Activated effector memory CD4-positive, alpha-beta T cell treated with Interleukin-2 at 50 U/mL for 16 hours (primary cell): ENCODE results near the gene PKNOX2.

ENCODE experiments used
- DNase-seq: peaks from one replicate; pipeline ENCODE4 v3.0.0-alpha.2; 2020

Gene PKNOX2

DNA sequence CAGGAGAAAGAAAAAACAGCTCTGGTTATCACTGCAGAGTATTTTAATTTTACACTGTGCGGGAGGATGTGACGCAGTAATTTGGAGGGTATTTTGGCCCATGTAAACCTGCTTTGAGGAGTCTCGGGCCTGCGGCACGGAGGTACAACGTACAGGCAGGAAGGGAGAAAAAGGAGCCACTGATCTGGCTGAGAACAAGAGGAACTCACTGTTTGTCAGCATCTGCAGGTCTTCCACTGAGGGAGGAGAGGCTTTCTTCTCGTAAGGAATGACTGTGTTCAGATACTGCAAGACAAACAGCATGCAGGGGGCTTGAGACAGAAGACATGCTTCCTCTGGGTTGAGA lies 287.5 kb downstream of the PKNOX2 start:
- no peak for DNase-seq

DNA sequence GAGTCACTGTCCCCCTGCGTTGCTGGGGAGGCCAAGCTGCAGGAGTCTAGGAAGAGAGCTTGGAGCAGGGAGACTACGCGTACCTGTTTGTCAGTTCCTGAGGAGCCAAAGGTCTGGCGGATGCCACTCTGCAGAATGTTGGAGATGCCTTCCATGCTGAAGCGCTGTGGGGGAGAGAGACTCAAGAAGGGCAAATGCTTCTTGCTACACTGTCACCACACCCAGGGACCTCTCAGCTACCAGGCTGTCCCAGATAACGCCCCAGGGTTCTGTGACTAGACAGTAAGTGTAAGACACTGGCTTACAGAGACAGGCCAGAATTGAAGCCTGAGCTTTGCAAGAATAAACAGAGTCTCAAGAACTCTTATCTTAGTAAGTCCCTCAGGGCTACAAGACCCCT lies 289.5 kb downstream of the PKNOX2 start:
- no peak for DNase-seq

- DNase-seq: no peak
Measured at GRCh38 chr11:125455851-125456250, 291.3 kb downstream of the PKNOX2 start.

DNA sequence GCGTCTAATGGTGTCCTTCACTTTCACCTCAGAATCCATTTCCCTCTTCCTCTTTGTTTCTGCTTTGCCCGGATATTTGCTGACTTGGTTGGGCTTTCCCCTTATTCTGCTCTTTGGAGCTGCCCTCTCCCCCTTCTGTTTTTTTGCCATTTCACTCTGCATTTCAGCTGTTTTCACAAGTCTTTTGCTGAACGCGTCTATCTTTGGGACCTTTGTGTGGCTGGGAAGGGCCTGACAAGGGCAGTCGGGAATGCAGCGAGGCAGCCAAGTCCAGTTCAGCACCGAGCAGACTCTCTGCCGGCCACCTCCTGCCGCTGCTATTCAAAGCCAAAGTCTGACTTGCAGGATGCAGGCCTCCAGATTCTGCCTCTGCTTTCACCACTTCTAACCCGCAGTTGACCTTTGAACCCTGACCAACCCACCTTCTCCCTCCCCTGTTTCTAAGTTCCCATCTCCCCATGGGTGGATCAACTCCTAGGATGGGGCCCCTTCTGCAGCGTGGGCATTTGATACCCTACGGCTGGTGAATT lies 293.3 kb downstream of the PKNOX2 start:
- DNase-seq: no peak

DNA sequence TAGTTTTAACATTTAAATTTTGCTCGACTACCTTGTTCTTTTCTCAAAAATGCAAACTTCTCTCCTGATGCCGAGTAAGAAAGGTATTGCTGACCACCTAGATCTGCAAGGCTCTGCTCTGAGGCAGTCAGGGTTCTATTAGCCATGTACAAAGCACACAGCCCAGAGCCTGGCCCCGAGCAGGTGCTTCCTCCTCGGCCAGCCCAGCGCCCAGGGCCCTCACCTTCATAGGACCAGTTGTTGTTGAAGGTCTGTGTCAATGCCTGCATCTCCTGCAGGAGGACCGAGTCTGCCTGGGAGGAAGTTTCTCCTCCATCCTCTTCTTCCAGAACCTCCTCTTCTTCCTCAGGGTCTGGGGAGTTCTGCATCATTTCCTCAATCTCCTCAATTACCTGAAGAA lies 295.7 kb downstream of the PKNOX2 start:
- no peak for DNase-seq

- DNase-seq: no peak
Measured at GRCh38 chr11:125463590-125464269, 299.2 kb downstream of the PKNOX2 start.

DNA sequence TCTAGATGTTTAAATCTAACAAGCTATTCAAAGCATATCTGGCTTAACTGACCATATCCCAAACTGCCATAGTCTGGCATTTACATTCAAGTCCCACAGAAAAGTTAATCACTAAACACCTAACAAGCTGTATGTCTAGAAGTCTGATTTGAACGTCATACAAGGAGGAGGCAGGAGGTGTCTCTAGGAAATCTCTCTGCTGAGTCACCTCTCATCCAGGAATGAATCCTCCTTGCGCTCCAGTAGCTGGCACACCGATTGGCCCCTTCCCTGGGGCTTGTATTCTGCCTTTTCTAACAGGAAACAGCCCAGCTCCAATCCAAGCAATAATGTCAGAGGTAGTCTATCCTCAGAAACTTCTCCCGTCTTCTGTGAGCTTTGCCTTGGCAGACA lies 299.7 kb downstream of the PKNOX2 start:
- DNase-seq: no peak

DNA sequence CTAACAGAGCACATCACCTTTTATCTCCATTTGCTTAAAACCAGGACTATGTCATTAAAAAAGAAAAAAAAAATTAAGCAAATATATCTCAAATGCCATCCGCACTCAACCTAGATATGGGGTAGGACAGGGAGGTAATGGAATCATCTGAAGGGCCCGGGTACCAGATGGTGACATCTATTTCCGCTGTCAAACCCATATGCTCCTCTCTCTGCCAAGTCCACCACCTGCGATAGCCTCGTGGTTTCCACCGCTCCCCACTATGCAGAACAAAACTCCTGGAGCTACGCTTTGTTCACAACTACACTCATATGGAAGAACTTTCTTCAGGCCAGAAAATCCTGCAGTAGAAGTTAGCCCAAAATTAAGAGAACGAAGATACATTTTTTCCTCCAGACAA lies 300.1 kb downstream of the PKNOX2 start:
- DNase-seq: no peak

GRCh38 chr11:125465255-125465654 lies 300.7 kb downstream of the PKNOX2 start:
- DNase-seq: no peak

DNA sequence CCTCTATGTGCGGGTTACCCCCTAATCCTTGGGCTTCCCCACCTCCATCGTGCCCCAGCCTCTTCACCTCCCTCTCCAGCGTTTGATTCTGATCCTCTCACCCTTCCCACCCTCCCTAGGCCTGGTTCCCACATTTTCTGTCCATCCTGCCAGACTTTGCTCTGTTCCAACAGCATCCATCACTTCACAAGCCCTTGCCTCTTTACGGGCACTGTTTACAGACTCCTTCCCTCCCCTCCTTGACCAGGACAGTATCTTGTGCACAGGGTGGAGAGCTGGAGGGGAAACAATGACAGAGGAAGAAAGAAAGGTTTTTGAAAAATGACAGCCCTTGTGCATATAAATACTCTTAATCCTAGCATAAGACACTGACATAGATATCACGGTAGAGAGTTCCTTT lies 301.1 kb downstream of the PKNOX2 start:
- DNase-seq: no peak

DNA sequence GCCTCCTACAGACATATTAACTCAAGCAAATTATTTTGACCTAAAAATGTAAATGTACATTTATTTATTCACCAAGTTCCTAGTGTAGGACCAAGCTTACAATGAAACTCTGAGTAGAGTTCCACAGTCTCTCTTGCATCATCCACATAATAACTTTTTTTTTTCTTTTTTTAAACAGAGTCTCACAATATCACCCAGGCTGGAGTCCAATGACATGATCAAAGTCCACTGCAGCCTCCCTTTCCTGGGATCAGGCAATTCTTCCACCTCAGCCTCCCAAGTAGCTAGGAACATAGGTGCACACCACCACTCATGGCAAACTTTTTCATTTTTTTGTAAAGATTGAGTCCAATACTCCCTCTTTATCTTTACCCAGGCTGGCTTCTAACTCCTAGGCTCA lies 303.5 kb downstream of the PKNOX2 start:
- DNase-seq: no peak

GRCh38 chr11:125468852-125469251 lies 304.3 kb downstream of the PKNOX2 start:
- DNase-seq: no peak

DNA sequence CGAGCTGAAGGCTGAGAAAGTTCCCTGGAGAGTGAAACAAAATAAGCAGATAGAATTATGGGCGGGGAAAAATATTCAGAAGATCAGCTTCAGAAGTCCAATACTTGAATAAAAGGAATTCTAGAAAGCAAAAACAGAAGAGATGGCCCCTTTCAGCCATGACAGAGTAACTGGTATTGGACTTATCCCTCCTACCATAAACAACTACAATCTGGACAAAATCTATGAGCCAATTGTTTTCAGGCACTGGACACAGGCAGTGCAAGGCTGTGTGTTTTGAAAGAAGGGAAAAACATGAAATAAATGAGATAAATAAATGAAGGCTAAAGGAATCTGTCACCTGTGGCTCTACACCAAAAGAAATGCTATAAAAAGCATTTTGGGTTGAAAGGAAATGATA lies 305.8 kb downstream of the PKNOX2 start:
- no peak for DNase-seq

- no peak for DNase-seq
Measured at GRCh38 chr11:125476721-125477120, 312.2 kb downstream of the PKNOX2 start.

- no peak for DNase-seq
Measured at GRCh38 chr11:125479137-125479536, 314.6 kb downstream of the PKNOX2 start.

DNA sequence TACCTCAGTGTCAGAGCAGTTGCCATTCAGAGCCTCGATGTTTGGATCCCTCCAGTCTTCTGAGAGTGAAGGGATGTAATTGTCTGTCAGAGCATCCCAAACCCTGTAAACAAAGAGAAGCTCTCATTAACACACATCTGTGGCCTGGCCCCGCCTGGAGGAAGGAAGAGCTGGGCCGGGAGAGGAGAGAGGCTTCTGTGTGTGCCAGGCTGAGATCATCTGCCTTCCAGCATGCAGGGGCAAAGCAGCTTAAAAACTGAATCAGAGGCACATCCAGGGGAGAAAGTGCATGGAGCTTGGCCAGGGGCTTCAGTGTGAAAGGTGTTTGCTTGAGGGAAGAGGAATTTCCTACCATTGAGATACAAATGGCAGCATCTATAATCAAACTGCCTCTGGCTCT lies 317.0 kb downstream of the PKNOX2 start:
- DNase-seq: no peak
